ENCODE measurements around the gene PSME3.
A peak's percentile ranks its signal among the peaks of the same experiment; 100 is the strongest.

The PSME3 gene

GRCh38 chr17:42817866-42818265 is 15.3 kb upstream of the PSME3 start:
- DNase-seq (ENCODE audit: low spot score): no peak

- no peak for DNase-seq (ENCODE audit: low spot score)
These were observed 14.8 kb upstream of the PSME3 start for GRCh38 chr17:42818379-42818778.

GRCh38 chr17:42819939-42820535 is 13.2 kb upstream of the PSME3 start:
- peak; percentile 59 for DNase-seq (ENCODE audit: low spot score)

GRCh38 chr17:42821176-42821575 is 12.0 kb upstream of the PSME3 start:
- no peak for DNase-seq (ENCODE audit: low spot score)

DNA sequence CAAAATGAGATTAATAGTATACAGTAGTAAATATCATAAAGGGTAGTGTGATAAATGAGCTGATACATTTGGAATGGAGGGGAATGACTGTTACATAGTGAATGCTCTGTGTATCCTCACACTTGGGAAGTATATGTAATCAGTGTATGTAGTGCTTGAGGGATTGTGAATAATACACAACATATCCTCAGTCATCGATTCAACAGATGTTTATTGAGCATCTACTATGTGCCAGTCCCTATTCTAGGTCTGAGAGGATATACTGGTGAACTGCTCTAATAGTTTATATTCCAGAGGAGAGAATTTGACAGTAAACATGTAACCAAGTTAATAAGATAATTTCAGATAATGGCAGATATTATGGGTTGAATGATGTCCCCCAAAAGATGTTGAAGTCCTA is 5.7 kb upstream of the PSME3 start:
- DNase-seq (ENCODE audit: low spot score): no peak

- no peak for DNase-seq (ENCODE audit: low spot score)
These were observed 2.2 kb upstream of the PSME3 start for GRCh38 chr17:42830971-42831370.

GRCh38 chr17:42832213-42832933 is 824 bp upstream of the PSME3 start:
- DNase-seq (ENCODE audit: low spot score): no peak

GRCh38 chr17:42833767-42834422 is 698 bp downstream of the PSME3 start:
- no peak for DNase-seq (ENCODE audit: low spot score)

DNA sequence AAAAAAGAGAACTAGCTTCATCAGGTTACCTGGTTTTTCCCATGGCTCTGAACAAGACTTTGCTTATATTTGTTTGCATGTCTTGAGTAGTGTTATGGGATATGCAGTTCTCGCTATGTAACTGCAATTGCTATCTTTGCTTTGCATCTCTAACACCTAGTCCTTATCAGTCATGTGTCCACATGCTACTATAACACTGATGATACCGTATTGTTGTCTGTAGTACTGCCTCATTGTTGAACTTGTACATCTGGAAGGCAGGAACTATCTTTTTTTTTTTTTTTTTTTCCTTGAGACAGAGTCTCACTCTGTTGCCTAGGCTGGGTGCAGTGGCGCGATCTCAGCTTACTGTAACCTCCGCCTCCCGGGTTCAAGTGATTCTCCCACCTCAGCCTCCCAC is 2.5 kb downstream of the PSME3 start:
- no peak for DNase-seq (ENCODE audit: low spot score)

DNA sequence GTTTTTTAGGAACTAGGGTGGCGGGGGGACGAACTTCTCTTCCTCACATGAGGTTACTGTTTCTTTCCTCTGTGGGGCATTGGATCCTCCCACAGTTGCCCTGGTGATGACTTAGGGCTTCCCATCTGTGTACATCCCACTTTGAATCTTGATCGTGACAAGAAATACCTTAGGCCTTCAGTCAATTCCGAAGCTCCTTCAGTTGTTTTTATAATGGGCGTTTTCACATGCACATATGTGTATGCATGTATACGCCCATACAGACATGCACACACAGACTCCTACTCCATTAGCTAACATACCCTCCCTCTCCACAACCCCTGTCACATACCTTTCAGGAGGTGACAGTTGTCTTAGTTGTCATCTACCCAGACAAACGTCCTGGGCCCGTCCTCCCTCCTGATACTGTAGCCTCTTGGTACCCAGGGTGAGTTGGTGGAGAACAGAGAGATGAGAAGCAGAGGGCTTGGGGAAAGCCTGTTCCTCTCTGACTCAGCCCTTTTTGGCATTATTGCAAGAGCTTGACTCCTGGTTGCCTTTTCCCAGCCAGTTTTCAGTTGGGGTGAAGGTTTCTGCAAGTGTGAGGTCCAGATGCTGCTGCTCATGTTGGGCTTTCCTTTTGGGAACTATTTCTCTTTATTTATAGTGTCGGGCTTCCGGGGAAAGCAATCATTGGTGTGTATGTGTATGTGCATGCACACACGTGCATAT is 8.9 kb downstream of the PSME3 start:
- no peak for DNase-seq (ENCODE audit: low spot score)

DNA sequence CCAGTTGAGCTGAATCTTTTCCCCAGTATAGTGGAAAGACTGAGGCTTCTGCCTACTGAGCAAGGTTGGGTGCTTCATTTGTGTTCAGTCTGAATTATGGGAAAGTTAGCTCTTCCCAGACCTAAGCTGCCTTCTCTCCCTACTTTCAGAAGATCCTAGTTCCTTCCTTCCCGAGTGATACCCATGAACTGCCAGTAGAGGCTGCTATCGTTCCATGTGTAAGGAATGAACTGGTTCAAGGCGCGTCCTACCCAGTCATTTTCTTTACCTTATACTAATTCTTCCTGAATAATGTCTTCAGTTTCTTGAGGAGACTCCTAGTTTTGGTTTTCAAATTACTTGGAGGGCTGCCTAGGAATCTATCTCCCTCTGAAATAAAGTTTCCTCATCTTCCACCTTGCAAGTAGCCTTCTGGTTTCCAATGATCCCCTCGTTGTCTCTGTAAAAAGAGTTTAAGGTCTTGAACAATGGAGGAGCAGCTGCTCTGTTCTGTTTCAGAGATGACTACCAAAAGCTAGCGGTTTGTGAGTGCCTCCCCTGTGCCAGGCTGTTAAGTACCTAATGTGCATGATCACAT is 10.2 kb downstream of the PSME3 start:
- peak; percentile 86 for DNase-seq (ENCODE audit: low spot score)

DNA sequence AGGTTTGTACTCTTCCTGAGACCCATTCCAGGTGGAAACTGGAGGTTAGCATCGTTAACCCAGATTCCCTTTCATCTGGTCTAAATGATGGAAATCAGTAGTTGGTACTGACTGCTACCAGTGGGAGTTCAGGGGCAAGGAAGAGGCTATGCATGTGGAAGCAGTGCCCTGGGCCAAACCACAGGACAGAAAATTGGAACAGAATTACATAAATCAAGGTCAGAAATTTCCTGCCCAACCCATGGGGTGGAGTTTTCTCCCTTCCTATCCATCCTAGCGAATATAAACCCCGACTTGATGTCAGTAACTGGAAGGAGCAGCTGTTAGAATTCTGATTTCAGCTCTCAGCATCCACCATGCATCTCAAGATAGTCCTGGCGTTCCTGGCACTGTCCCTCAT is 11.1 kb downstream of the PSME3 start, which contains the start of gene AOC2:
AOC2 (plus strand) TSS at position 310 of the 400 bp plus-strand sequence; CDS start at position 357, 47 bp downstream.
- no peak for DNase-seq (ENCODE audit: low spot score)

- DNase-seq (ENCODE audit: low spot score): no peak
These were observed 11.8 kb downstream of the PSME3 start for GRCh38 chr17:42844761-42845555.

GRCh38 chr17:42845556-42845917 is 12.3 kb downstream of the PSME3 start:
- no peak for DNase-seq (ENCODE audit: low spot score)

- DNase-seq (ENCODE audit: low spot score): no peak
These were observed 12.9 kb downstream of the PSME3 start for GRCh38 chr17:42845918-42846593.

- DNase-seq (ENCODE audit: low spot score): peak; percentile 72
These were observed 13.5 kb downstream of the PSME3 start for GRCh38 chr17:42846594-42847280.

- no peak for DNase-seq (ENCODE audit: low spot score)
These were observed 14.9 kb downstream of the PSME3 start for GRCh38 chr17:42848093-42848492.

GRCh38 chr17:42849031-42849430 is 15.8 kb downstream of the PSME3 start:
- DNase-seq (ENCODE audit: low spot score): no peak

- DNase-seq (ENCODE audit: low spot score): peak; percentile 43
These were observed 16.4 kb downstream of the PSME3 start for GRCh38 chr17:42849451-42850181.

GRCh38 chr17:42850954-42851353 is 17.8 kb downstream of the PSME3 start, which contains the start of gene AOC3:
Gene AOC3, plus strand, starts transcription at chr17:42851199. Its CDS starts 145 bp downstream, at chr17:42851344.
- DNase-seq (ENCODE audit: low spot score): no peak
